ENCODE results near the gene TMEM151A. TPM values are rescaled to one million over a fixed set of nuclear protein-coding genes. Genes with fewer than 3 reads are reported as not detected.
A peak's percentile ranks its signal among the peaks of the same experiment; 100 is the strongest.

Gene TMEM151A
- total RNA-seq, 6 experiments from 2014 or later, result 0.07 to 0.11 TPM; not detected in 4

- DNase-seq, result peak; percentile 92
- Mint-ChIP-seq H3K9me3 (no peaks in the 10 kb centered on the region), H3K27ac (peak overlapping the region; percentile 51), H3K4me1 (ENCODE audit: low read depth) (peaks cover 26% of the 10 kb centered on the region), H3K27me3 (ENCODE audit: insufficient read depth) (peaks cover 8% of the 10 kb centered on the region), H3K36me3 (ENCODE audit: low read depth) (no peaks in the 10 kb centered on the region), H3K4me3 (no peak overlapping the region)
- TF ChIP-seq, protein P1, sequence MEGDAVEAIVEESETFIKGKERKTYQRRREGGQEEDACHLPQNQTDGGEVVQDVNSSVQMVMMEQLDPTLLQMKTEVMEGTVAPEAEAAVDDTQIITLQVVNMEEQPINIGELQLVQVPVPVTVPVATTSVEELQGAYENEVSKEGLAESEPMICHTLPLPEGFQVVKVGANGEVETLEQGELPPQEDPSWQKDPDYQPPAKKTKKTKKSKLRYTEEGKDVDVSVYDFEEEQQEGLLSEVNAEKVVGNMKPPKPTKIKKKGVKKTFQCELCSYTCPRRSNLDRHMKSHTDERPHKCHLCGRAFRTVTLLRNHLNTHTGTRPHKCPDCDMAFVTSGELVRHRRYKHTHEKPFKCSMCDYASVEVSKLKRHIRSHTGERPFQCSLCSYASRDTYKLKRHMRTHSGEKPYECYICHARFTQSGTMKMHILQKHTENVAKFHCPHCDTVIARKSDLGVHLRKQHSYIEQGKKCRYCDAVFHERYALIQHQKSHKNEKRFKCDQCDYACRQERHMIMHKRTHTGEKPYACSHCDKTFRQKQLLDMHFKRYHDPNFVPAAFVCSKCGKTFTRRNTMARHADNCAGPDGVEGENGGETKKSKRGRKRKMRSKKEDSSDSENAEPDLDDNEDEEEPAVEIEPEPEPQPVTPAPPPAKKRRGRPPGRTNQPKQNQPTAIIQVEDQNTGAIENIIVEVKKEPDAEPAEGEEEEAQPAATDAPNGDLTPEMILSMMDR (IDR thresholded peaks at IDR 0.05), result peak; percentile 100
Observed at GRCh38 chr11:66282468-66283455, 8.9 kb upstream of the TMEM151A start.

GRCh38 chr11:66283461-66284105, 8.1 kb upstream of the TMEM151A start:
- no peaks in the 10 kb centered on the region for H3K9me3 Mint-ChIP-seq
- peaks cover 27% of the 10 kb centered on the region for H3K4me1 Mint-ChIP-seq (ENCODE audit: low read depth)
- H3K27me3 Mint-ChIP-seq (ENCODE audit: insufficient read depth), result peaks cover 9% of the 10 kb centered on the region
- no peak overlapping the region for H3K4me3 Mint-ChIP-seq
- no peaks in the 10 kb centered on the region for H3K36me3 Mint-ChIP-seq (ENCODE audit: low read depth)
- TF ChIP-seq, protein P1 (IDR thresholded peaks at IDR 0.05), result peak; percentile 54
- peak overlapping the region; percentile 51; the same call in 1 of the 2 replicates for H3K27ac Mint-ChIP-seq
- no peak for DNase-seq

- Mint-ChIP-seq H3K27ac (no peak overlapping the region), H3K36me3 (ENCODE audit: low read depth) (no peaks in the 10 kb centered on the region), H3K4me1 (ENCODE audit: low read depth) (peaks cover 27% of the 10 kb centered on the region), H3K27me3 (ENCODE audit: insufficient read depth) (peaks cover 14% of the 10 kb centered on the region), H3K9me3 (no peaks in the 10 kb centered on the region), H3K4me3 (no peak overlapping the region)
- TF ChIP-seq, protein P1 (IDR thresholded peaks at IDR 0.05), result no peak
- no peak for DNase-seq
Observed at GRCh38 chr11:66284526-66285078, 7.1 kb upstream of the TMEM151A start.

DNA sequence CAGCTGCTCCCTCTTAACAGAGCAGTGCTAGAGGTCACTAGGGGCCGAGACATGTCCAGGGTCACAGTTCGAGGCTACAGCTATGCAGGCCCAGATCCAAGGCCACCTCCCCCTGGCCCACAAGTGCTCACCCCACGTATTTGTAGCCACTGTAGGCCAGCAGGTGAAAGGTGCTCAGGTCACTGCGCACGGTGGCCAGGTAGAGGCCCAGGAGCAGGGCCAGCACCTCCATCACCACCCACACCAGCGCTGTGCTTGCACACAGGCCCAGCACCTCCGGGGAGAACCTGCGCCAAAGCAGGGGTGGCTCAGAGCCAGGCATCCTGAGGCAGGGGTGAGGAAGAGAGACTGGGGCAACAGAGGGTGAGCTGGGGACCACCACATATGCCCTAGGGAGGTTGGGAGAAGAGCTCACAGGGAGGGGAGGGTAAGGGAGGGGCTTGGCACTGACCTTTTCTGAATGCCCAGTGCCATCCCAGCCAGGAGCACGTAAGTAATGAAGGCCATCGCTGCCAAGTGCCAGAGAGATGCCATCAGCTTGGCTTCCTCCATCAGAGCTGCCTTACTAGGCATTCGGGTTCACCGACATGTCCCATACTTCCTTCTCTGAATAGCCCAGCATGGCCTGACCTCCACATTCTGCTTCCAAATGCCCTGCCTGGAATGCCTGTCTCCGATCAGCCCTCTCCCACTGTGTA, 6.3 kb upstream of the TMEM151A start:
- no peak overlapping the region for H3K4me3 Mint-ChIP-seq
- H3K27ac Mint-ChIP-seq, result peak overlapping the region; percentile 18; the same call in 1 of the 2 replicates
- peaks cover 35% of the 10 kb centered on the region for H3K4me1 Mint-ChIP-seq (ENCODE audit: low read depth)
- DNase-seq, result no peak
- TF ChIP-seq, protein P1 (IDR thresholded peaks at IDR 0.05), result no peak
- no peaks in the 10 kb centered on the region for H3K9me3 Mint-ChIP-seq
- H3K27me3 Mint-ChIP-seq (ENCODE audit: insufficient read depth), result peaks cover 14% of the 10 kb centered on the region
- H3K36me3 Mint-ChIP-seq (ENCODE audit: low read depth), result no peaks in the 10 kb centered on the region

DNA sequence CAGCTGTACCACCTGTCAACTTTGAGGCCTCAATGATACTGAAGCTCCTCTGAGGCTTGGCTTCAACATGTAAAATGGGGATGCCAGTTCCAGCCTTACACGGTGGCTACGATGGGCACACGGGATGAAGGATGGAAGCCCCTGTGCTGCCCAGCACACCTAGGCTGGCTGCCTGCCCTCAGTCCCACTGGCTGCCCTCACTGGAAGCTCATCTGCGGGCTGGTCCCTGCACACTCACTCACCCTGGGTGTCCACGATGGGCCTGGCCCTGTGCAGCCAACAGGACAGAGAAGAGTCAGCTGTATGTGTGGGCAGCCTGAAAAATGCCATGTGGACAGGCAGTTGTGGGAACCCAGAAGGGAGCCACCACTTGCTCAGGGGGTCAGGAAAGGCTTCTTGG, 5.0 kb upstream of the TMEM151A start:
- H3K4me1 Mint-ChIP-seq (ENCODE audit: low read depth), result peaks cover 32% of the 10 kb centered on the region
- H3K9me3 Mint-ChIP-seq, result no peaks in the 10 kb centered on the region
- no peaks in the 10 kb centered on the region for H3K36me3 Mint-ChIP-seq (ENCODE audit: low read depth)
- H3K27ac Mint-ChIP-seq, result 0 out of 2 replicates have a peak overlapping the region, but pooled peaks have one; percentile 11
- TF ChIP-seq, protein P1 (IDR thresholded peaks at IDR 0.05), result no peak
- DNase-seq, result no peak
- peaks cover 8% of the 10 kb centered on the region for H3K27me3 Mint-ChIP-seq (ENCODE audit: insufficient read depth)
- no peak overlapping the region; the same call in 1 of the 2 replicates for H3K4me3 Mint-ChIP-seq
